ENCODE results near the gene EEF1AKMT2.

The EEF1AKMT2 gene

GRCh38 chr10:124716369-124716768, 75.3 kb downstream of the EEF1AKMT2 start:
- Histone ChIP-seq H3K36me3 (ENCODE audit: insufficient read depth) (no peaks in the 10 kb centered on the region), H3K4me3 (IDR thresholded peaks at IDR 0.05; ENCODE audit: insufficient read depth, low read depth, low read length) (no peak overlapping the region), H3K27ac (no peak overlapping the region), H3K27me3 (ENCODE audit: insufficient read depth, low read depth) (no peaks in the 10 kb centered on the region), H3K79me2 (ENCODE audit: insufficient read depth, low read depth) (peaks cover 63% of the 10 kb centered on the region), H3K9ac (no peak overlapping the region), H3K4me1 (ENCODE audit: low read depth, poor library complexity, severe bottlenecking) (peaks cover 60% of the 10 kb centered on the region), H3K4me2 (no peak overlapping the region), H2AFZ (ENCODE audit: low read depth) (no peak overlapping the region), H4K20me1 (ENCODE audit: insufficient read depth) (no peaks in the 10 kb centered on the region)
- no peak for TF ChIP-seq CTCF (conservative IDR thresholded peaks at IDR 0.05; ENCODE audit: low read depth, low read length)

- peaks cover 51% of the 10 kb centered on the region for H3K4me1 ChIP-seq (ENCODE audit: low read depth, poor library complexity, severe bottlenecking)
- H3K27ac ChIP-seq = no peak overlapping the region
- peaks cover 59% of the 10 kb centered on the region for H3K79me2 ChIP-seq (ENCODE audit: insufficient read depth, low read depth)
- H3K9ac ChIP-seq = no peak overlapping the region
- no peak overlapping the region for H3K4me3 ChIP-seq (IDR thresholded peaks at IDR 0.05; ENCODE audit: insufficient read depth, low read depth, low read length)
- no peak overlapping the region for H2AFZ ChIP-seq (ENCODE audit: low read depth)
- no peaks in the 10 kb centered on the region for H3K36me3 ChIP-seq (ENCODE audit: insufficient read depth)
- TF ChIP-seq CTCF (conservative IDR thresholded peaks at IDR 0.05; ENCODE audit: low read depth, low read length) = no peak
- no peak overlapping the region for H3K4me2 ChIP-seq
- 0 out of 2 replicates have a peak, but pooled peaks cover 2% of the 10 kb centered on the region for H4K20me1 ChIP-seq (ENCODE audit: insufficient read depth)
- no peaks in the 10 kb centered on the region for H3K27me3 ChIP-seq (ENCODE audit: insufficient read depth, low read depth)
Observed at GRCh38 chr10:124715439-124715838, 76.2 kb downstream of the EEF1AKMT2 start.

GRCh38 chr10:124713679-124714255, 77.9 kb downstream of the EEF1AKMT2 start:
- no peak overlapping the region for H3K4me3 ChIP-seq (IDR thresholded peaks at IDR 0.05; ENCODE audit: insufficient read depth, low read depth, low read length)
- H3K4me1 ChIP-seq (ENCODE audit: low read depth, poor library complexity, severe bottlenecking) = peaks cover 45% of the 10 kb centered on the region
- H3K27ac ChIP-seq = no peak overlapping the region
- H3K27me3 ChIP-seq (ENCODE audit: insufficient read depth, low read depth) = no peaks in the 10 kb centered on the region
- H3K79me2 ChIP-seq (ENCODE audit: insufficient read depth, low read depth) = peaks cover 50% of the 10 kb centered on the region
- H3K9ac ChIP-seq = no peak overlapping the region
- no peak overlapping the region for H3K4me2 ChIP-seq
- H2AFZ ChIP-seq (ENCODE audit: low read depth) = no peak overlapping the region
- H3K36me3 ChIP-seq (ENCODE audit: insufficient read depth) = no peaks in the 10 kb centered on the region
- 0 out of 2 replicates have a peak, but pooled peaks cover 2% of the 10 kb centered on the region for H4K20me1 ChIP-seq (ENCODE audit: insufficient read depth)
- no peak for TF ChIP-seq CTCF (conservative IDR thresholded peaks at IDR 0.05; ENCODE audit: low read depth, low read length)

- Histone ChIP-seq H3K4me3 (IDR thresholded peaks at IDR 0.05; ENCODE audit: insufficient read depth, low read depth, low read length) (no peak overlapping the region), H2AFZ (ENCODE audit: low read depth) (no peak overlapping the region), H3K27me3 (ENCODE audit: insufficient read depth, low read depth) (no peaks in the 10 kb centered on the region), H3K27ac (no peak overlapping the region), H3K4me2 (no peak overlapping the region), H3K36me3 (ENCODE audit: insufficient read depth) (no peaks in the 10 kb centered on the region), H4K20me1 (ENCODE audit: insufficient read depth) (0 out of 2 replicates have a peak, but pooled peaks cover 2% of the 10 kb centered on the region), H3K9ac (no peak overlapping the region), H3K4me1 (ENCODE audit: low read depth, poor library complexity, severe bottlenecking) (peaks cover 45% of the 10 kb centered on the region), H3K79me2 (ENCODE audit: insufficient read depth, low read depth) (peaks cover 45% of the 10 kb centered on the region; the same call in 1 of the 2 replicates)
- TF ChIP-seq CTCF (conservative IDR thresholded peaks at IDR 0.05; ENCODE audit: low read depth, low read length) = no peak
Observed at GRCh38 chr10:124712704-124713407, 78.8 kb downstream of the EEF1AKMT2 start.

Data from KMS-11 (cell line).